GM18505 (cell line): ENCODE results near the gene DENND1A.
"Not testable (repeated sequence)": the region's sequence is repeated elsewhere in the genome, so short reads cannot be mapped to it uniquely, and the experiment has no call there.

Experiments used
- ATAC-seq: cut with Tn5 transposase; IDR thresholded peaks from one replicate; pipeline ENCODE4 v1.9.1; 2021; ENCODE audit not compliant: unreplicated experiment
- POLR2A ChIP-seq: IDR thresholded peaks from 4 replicates; pipeline ENCODE4 v1.6.1; 2011; ENCODE audit warnings: borderline replicate concordance; ENCODE audit not compliant: insufficient read depth, insufficient read length; ENCODE audit errors: extremely low read depth

The DENND1A gene

DNA sequence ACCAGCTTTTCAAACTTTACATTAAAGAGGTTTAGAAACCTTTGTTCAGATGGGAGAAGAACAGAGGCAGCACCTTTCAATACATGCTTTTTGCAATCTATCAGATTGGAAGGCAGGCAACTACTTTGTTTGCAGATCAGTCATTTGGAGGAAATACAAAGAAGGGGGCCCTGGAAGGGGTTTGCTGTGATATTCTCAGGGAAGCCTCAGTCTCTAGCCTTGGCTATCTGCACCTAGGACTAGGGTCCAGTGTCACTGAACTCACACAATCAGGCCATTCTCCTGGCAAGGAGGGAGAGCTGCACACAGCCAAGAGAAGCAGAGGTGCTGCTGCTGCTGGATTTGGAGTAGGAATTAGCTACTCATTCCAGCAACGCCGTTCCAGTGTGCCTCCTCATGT is 494.5 kb downstream of the DENND1A start:
- TF ChIP-seq POLR2A, result no peak
- ATAC-seq, result no peak

DNA sequence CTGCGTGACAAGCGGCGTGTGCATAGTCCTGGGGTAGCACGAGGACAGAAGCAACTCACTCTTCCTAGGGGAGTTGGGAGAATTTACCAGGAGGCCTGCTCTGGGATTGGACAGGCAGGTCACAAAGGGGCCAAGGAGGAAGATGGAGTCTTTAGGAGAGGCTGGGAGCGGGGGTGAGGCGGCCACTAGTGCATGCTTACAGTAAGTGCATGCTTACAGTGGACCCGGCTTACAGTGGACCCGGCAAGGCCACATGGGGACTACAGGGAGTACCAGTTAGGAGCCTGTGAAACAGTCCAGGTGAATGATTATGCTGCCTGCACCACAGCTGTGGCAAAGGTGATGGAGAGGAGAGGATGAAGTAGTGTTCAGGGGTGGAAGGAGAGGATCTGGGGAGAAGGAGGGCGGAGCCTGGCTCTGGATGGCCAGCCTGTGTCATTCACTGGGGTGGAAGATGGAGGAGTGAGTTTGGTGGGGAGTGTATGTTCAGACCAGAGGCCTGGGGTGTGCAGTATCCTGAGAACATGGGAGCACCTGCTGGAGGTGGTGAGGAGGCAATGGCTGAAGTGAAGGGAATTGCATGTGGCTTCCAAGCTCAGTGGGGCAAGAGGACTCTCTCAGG is 495.2 kb downstream of the DENND1A start:
- no peak for ATAC-seq
- TF ChIP-seq POLR2A, result no peak

DNA sequence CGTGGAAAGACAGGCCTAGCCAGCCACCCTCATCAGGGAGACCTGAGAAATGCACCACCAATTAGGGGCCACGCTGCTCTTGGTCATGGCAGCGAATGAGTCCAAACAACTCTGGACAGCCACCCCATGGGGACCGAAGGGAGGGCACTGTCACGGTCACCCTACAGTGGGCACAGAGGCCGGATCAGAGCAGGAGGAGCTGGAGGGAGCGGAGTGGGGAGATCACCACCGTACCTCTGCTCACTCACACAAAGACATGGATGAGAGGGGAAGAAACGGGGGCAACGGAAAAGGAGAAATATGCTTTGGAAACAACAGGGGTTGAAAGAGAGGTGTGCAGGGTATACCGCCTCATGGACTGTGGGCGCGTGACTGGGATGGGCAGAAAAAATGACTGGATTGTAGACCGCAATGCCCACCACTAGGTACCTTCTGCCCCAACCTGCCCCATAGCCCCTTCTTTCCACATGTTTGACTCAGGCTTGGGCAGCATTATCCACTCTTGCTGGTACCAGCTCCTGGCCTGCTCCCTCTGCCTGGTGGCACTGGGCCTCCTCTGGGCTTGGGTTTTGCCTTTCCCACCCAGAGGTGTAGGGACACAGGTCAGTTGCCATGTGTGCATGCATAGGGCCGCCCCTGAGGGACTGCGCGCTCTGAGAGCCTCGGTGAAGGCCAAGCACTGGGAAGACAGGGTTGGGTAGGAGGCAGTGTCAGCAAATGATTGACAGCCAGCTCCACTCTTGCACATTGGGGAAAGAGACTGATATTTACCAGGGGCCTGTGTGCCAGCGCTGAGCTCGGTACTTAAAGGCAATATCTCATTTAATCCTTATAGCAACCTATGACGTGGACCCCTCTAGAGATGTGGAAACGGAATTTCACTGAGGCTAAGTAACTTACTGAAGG is 497.3 kb downstream of the DENND1A start:
- TF ChIP-seq POLR2A, result no peak
- ATAC-seq, result no peak

DNA sequence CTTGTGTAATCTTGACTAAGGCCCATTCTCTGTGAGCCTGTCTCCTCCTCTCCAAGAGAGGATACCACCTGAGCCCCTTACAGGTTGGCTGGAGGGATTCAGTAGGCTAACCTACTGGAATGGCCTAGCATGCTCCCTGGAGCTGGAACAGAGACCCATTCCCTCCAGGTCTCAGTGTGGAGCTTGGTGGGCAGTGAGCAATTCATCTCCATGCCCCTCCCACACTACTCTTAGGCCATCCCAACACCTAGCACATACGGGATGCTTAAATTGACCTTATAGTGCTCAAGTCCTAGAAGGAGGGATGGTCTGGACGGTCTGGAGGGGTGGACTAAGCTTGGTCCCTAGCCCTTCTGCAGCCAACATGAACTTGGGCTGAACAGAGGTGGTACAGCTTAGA is 498.3 kb downstream of the DENND1A start:
- ATAC-seq, result no peak
- TF ChIP-seq POLR2A, result no peak

DNA sequence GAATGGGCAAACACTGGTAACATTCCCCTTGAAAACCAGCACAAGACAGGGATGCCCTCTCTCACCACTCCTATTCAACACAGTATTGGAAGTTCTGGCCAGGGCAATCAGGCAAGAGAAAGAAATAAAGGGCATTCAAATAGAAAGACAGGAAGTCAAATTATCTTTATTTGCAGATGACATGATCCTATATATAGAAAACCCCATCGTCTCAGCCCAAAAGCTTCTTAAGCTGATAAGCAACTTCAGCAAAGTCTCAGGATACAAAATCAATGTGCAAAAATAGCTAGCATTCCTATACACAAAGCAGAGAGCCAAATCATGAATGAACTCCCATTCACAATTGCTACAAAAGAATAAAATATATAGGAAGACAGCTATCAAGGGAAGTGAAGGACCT is 501.5 kb downstream of the DENND1A start:
- not testable (repeated sequence) for ATAC-seq

DNA sequence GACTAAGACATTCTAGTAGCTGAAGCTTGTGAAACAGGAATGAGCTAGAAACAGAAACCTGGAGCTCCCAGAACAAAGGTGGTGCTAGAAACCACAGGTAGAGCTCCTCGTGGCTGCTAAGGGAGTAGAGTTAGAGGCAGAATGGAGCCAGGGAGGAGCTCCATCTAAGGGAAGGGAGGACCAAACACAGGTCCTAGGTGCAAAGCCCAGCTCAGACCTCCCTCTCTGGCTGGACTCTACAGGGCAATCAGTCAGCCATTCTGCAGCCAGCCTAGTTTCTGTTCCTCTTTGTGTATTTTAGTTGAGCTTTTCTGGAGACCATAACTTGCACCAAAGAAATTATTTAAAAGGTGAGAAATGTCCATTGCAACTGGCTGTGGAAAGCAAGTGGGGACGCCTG is 503.5 kb downstream of the DENND1A start:
- no peak for TF ChIP-seq POLR2A
- ATAC-seq, result no peak

DNA sequence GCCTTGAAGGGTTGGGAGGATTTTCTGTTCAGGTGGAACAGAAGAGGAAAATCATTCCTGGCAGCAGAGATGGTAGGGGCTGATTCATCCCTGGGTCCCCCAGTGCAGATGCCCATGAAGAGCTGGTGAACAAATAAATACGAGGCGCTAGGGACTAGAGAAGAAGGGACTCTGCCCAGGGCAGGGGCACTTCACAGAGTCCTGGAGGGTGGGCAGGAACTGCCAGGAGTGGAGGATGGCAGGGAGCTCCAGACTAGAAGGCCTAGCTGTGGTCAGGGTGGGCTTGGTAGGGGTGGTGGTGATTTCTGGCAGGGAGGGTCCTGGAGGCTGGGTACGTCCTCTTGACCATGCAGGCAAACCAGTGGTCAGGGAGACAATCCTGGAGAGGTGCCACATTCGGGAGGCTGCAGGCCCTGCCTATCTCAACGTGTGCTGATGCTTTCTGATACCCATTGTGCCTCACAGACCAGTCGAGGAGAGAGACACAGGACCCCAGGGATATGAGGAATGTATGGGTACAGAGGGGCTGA is 504.0 kb downstream of the DENND1A start:
- ATAC-seq, result no peak
- no peak for TF ChIP-seq POLR2A

DNA sequence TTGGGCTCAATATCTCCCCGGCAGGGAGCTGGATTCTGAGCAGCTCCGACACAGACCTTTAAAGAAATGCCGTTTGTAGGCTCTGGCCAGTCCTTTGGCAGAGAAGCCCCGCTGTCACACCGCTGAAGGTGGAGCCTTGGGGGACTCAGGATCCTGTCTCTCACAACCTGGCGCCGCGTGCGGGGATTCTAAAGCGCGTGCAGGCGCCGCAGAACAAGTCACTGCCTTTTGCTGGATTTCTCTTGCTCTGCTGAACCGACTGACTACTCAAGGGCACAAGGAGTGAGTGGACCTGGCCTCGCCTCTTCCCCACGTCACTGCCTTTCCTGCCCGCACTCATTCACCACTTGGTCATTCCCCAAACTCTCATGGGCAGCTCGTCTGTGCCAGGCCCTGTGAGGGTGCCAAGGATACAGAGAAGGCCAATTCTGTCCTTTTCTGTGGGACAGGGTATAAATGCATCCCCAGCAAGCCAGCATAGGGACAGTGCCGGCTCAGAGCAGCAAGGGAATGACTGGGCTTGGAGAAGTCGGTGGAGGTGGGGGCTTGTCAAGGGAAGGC is 504.6 kb downstream of the DENND1A start:
- ATAC-seq, result no peak

DNA sequence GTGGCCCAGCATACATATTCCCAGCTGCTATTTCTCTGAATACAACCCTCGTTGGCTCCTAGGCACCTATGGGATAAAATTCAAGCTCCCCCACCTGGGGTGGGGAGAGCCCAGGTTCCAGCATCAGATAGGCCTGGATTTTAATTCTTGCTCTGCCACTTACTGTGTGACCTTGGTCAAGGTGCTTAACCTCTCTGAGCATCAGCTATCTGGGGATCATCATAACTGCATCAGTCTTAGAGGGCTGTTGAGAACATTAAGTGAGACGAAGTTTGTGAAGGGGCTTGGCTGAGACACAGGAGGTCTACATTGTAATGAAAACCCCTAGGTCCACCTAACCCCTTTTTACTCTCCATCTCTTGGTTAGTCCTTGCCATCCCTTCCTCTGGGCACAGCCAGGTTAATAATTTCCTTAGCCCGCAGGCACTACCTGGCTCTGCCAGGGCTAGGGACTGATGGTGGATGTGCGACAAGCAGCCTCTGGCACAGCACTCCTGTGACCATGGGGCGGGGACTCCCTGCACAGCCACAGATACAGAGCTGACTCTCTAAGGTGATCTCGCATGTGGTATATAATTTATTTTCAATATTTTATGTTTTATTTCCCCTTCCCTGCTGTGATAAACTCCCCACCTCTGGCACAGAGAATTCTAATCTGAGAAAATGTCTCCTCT is 505.2 kb downstream of the DENND1A start:
- no peak for ATAC-seq
- no peak for TF ChIP-seq POLR2A

More for the DNA sequence above, 504.6 kb downstream of the DENND1A start:
- TF ChIP-seq POLR2A, result no peak

DNA sequence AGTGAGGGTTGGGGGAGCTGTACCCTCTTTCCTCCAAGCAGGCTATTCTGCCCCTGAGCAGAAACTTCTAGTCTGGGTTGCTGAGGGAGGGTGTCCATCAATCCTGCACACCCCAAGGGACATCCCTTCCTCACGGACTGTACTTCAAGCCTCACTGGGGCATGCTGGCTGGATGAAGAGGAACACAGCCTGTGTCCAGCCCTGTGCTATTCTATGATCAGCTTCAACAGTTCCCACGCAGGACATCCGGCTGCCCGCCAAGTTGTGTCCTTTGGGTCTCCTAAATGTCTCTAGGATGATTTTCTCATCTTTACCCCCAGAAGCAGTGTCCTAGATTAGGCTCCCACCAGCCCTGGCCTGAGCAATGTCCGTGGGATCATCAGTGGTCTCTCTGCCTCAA is 505.8 kb downstream of the DENND1A start:
- TF ChIP-seq POLR2A, result no peak
- ATAC-seq, result no peak

DNA sequence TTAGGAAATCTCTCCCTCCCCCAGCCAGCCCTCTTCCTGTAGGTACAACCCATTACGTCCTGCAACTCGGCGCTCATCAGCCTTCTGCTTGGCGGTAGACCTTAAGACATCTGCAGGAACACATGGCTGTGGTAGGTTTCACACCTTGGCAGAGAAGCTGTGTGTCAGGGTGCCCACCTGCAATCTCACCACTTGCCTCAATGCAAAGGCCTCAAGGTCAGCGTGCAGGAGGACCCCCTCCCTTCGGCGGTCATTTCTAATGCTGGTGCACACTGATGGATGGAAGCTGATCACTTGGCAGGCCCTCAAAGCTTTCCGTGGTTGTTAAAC is 506.6 kb downstream of the DENND1A start:
- no peak for TF ChIP-seq POLR2A
- no peak for ATAC-seq

DNA sequence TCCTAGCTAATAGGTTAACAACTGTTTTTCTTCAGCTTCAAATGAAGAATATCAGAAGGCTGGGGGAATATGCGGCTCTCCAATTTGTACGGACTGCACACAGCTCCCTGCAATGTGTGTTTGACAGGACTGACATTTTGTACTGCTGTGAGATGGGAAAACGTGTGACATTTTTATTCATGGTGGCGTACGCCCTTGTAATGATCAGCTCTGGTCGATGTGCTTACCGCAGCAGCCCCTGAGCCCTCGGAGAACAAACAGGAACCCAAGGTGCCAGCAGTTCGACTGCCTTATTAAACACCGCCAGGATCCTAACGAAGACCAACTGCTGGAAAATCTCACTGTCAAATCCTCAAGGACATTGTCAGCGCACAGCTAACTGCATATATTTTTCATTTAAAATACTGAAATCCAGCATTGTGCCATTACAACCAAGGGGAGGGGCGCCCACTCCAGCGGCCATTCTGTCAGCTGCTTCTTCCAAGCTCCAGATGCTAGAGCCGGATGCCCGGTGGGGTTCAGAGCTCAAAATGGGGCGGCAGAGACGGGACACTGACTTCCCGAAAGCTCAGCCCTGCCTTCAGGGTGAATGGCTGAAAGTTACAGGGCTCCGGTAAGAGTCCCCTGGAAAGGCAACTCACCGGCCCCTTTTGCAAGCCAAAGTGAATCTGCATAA is 507.2 kb downstream of the DENND1A start:
- ATAC-seq, result no peak
- TF ChIP-seq POLR2A, result no peak
